ENCODE data around the gene TPGS1.

Gene TPGS1

DNA sequence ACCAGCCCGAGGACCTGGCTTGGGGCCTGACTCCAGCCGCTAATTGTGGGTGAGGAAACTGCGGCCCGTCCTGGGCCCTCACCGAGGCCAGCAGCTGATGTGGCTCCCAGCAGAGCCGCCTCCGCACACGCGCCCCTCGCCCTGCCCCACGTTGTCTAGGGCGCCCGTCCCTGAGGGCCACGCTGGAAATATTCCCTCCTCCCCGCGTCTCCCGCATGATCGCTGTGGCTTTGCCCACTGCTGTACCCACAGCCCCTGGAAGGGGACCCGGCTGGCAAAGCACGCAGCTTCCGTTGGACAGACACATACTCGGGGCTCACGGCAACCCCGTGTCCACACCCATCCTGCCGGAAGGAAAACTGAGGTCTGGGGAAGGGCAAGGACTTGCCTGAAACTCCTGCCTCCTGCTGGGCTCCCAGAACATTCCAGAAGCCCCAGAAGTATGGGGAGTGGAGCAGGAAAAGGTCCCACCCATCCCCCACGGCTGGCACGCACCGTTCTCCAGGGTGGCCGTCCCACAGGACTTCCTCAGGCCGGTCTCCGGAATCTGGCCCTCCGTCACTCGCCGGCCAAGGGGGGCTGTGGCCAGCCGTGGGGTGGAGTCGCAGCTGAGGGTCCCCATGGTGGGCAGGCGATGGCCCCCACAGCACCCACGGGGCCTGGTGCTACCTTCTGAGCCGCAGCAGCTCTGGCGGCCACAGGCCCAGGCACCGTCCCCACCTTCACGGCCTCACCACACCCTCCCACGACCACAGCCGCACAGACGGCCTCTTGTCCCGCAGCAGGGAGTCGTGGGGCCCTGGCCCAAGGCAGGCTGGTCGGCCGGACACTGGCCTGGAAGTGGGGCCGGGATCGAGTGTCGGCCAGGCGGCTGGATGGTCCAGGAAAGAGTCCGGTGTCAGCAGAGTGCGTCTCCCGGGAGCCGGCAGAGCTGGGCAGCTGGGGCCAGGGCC is 32.9 kb upstream of the TPGS1 start:
- Histone ChIP-seq H3K4me1 (ENCODE audit: control insufficient read depth in 1 of 2, insufficient read depth in 2 of 2, low read length in 2 of 2) (no peaks in the 10 kb centered on the region), H2AFZ (ENCODE audit: insufficient read depth, low read length, poor library complexity) (no peak overlapping the region), H2AK5ac (ENCODE audit: low read length) (no peak overlapping the region), H3K27me3 (ENCODE audit: insufficient read depth, low read length) (no peaks in the 10 kb centered on the region), H2BK12ac (ENCODE audit: low read length) (no peak overlapping the region), H3K14ac (ENCODE audit: low read length) (no peak overlapping the region), H2BK120ac (ENCODE audit: insufficient read depth, low read length, poor library complexity) (no peak overlapping the region), H3K4ac (ENCODE audit: low read depth, low read length) (no peak overlapping the region), H3K4me3 (ENCODE audit: low read depth, low read length) (no peak overlapping the region), H3K18ac (ENCODE audit: low read length) (no peak overlapping the region), H3K27ac (ENCODE audit: low read depth, low read length) (no peak overlapping the region), H4K8ac (ENCODE audit: low read depth, low read length) (no peak overlapping the region), H3K79me2 (ENCODE audit: control insufficient read depth, insufficient read depth, low read length, poor library complexity) (no peaks in the 10 kb centered on the region), H3K9ac (ENCODE audit: low read length) (peak overlapping the region; percentile 7), H3K4me2 (ENCODE audit: low read length) (no peak overlapping the region), H3K9me3 (ENCODE audit: insufficient read depth, low read depth, low read length) (peaks cover 1% of the 10 kb centered on the region), H4K91ac (ENCODE audit: low read depth, low read length) (no peak overlapping the region), H2BK5ac (ENCODE audit: low read depth, low read length, poor library complexity) (no peak overlapping the region), H4K12ac (ENCODE audit: low read depth, low read length) (no peak overlapping the region), H3K36me3 (ENCODE audit: control insufficient read depth in 1 of 2, insufficient read depth in 2 of 2, low read length in 2 of 2) (no peaks in the 10 kb centered on the region), H3K23ac (ENCODE audit: low read length) (no peak overlapping the region), H3K79me1 (ENCODE audit: low read length) (no peaks in the 10 kb centered on the region)
- no CpG with 5 or more reads among the region's 57 CpGs for WGBS (ENCODE audit: extremely low coverage, insufficient coverage, insufficient read length)
- DNase-seq = no peak

DNA sequence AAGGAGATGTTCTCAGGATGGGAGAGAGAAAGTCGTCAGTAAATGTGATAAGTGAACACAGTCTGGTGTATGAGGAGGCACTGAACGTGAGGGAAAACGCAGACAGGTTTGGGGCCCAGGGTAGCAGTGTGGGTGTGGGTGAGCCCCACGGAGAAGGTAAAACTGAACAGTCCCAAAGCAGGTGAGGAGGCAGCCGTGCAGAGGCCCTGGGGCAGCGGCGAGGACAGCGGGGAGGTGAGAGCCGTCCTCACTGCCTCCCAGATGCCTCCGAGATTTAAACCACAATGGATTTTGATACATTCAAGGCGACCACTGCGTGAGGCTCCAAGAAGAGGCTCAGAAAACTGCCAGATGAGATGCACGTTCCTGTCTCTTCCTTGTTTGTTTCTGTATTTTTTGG is 31.9 kb upstream of the TPGS1 start:
- H3K4me2 ChIP-seq (ENCODE audit: low read length) = no peak overlapping the region
- H4K8ac ChIP-seq (ENCODE audit: low read depth, low read length) = no peak overlapping the region
- no peak overlapping the region for H3K4ac ChIP-seq (ENCODE audit: low read depth, low read length)
- H3K27ac ChIP-seq (ENCODE audit: low read depth, low read length) = no peak overlapping the region
- no peak overlapping the region for H3K23ac ChIP-seq (ENCODE audit: low read length)
- H3K14ac ChIP-seq (ENCODE audit: low read length) = no peak overlapping the region
- H2BK12ac ChIP-seq (ENCODE audit: low read length) = no peak overlapping the region
- H3K79me1 ChIP-seq (ENCODE audit: low read length) = no peaks in the 10 kb centered on the region
- no peak overlapping the region for H2BK120ac ChIP-seq (ENCODE audit: insufficient read depth, low read length, poor library complexity)
- H2BK5ac ChIP-seq (ENCODE audit: low read depth, low read length, poor library complexity) = no peak overlapping the region
- no peak overlapping the region for H2AK5ac ChIP-seq (ENCODE audit: low read length)
- no peak overlapping the region for H2AFZ ChIP-seq (ENCODE audit: insufficient read depth, low read length, poor library complexity)
- H3K9me3 ChIP-seq (ENCODE audit: insufficient read depth, low read depth, low read length) = peaks cover 1% of the 10 kb centered on the region
- no peak overlapping the region for H3K18ac ChIP-seq (ENCODE audit: low read length)
- H3K36me3 ChIP-seq (ENCODE audit: control insufficient read depth in 1 of 2, insufficient read depth in 2 of 2, low read length in 2 of 2) = no peaks in the 10 kb centered on the region
- H3K4me1 ChIP-seq (ENCODE audit: control insufficient read depth in 1 of 2, insufficient read depth in 2 of 2, low read length in 2 of 2) = no peaks in the 10 kb centered on the region
- H3K79me2 ChIP-seq (ENCODE audit: control insufficient read depth, insufficient read depth, low read length, poor library complexity) = no peaks in the 10 kb centered on the region
- no peak overlapping the region for H4K12ac ChIP-seq (ENCODE audit: low read depth, low read length)
- H3K9ac ChIP-seq (ENCODE audit: low read length) = no peak overlapping the region
- no peak for DNase-seq
- no peak overlapping the region for H4K91ac ChIP-seq (ENCODE audit: low read depth, low read length)
- H3K4me3 ChIP-seq (ENCODE audit: low read depth, low read length) = no peak overlapping the region
- no CpG with 5 or more reads among the region's 13 CpGs for WGBS (ENCODE audit: extremely low coverage, insufficient coverage, insufficient read length)
- no peaks in the 10 kb centered on the region for H3K27me3 ChIP-seq (ENCODE audit: insufficient read depth, low read length)

GRCh38 chr19:478236-478903 is 28.9 kb upstream of the TPGS1 start:
- Histone ChIP-seq H4K91ac (ENCODE audit: low read depth, low read length) (no peak overlapping the region), H2AFZ (ENCODE audit: insufficient read depth, low read length, poor library complexity) (no peak overlapping the region), H2BK5ac (ENCODE audit: low read depth, low read length, poor library complexity) (no peak overlapping the region), H3K27me3 (ENCODE audit: insufficient read depth, low read length) (no peaks in the 10 kb centered on the region), H3K14ac (ENCODE audit: low read length) (no peak overlapping the region), H3K79me2 (ENCODE audit: control insufficient read depth, insufficient read depth, low read length, poor library complexity) (no peaks in the 10 kb centered on the region), H2BK12ac (ENCODE audit: low read length) (no peak overlapping the region), H3K4me3 (ENCODE audit: low read depth, low read length) (no peak overlapping the region), H2BK120ac (ENCODE audit: insufficient read depth, low read length, poor library complexity) (no peak overlapping the region), H4K12ac (ENCODE audit: low read depth, low read length) (no peak overlapping the region), H3K36me3 (ENCODE audit: control insufficient read depth in 1 of 2, insufficient read depth in 2 of 2, low read length in 2 of 2) (no peaks in the 10 kb centered on the region), H3K18ac (ENCODE audit: low read length) (no peak overlapping the region), H3K23ac (ENCODE audit: low read length) (no peak overlapping the region), H3K79me1 (ENCODE audit: low read length) (no peaks in the 10 kb centered on the region), H3K4me2 (ENCODE audit: low read length) (no peak overlapping the region), H3K27ac (ENCODE audit: low read depth, low read length) (no peak overlapping the region), H3K9ac (ENCODE audit: low read length) (no peak overlapping the region), H3K9me3 (ENCODE audit: insufficient read depth, low read depth, low read length) (peaks cover 4% of the 10 kb centered on the region), H3K4ac (ENCODE audit: low read depth, low read length) (no peak overlapping the region), H2AK5ac (ENCODE audit: low read length) (no peak overlapping the region), H3K4me1 (ENCODE audit: control insufficient read depth in 1 of 2, insufficient read depth in 2 of 2, low read length in 2 of 2) (no peaks in the 10 kb centered on the region), H4K8ac (ENCODE audit: low read depth, low read length) (no peak overlapping the region)
- no peak for DNase-seq
- no CpG with 5 or more reads among the region's 26 CpGs for WGBS (ENCODE audit: extremely low coverage, insufficient coverage, insufficient read length)

GRCh38 chr19:478976-479375 is 28.3 kb upstream of the TPGS1 start:
- Histone ChIP-seq H3K4me1 (ENCODE audit: control insufficient read depth in 1 of 2, insufficient read depth in 2 of 2, low read length in 2 of 2) (no peaks in the 10 kb centered on the region), H3K9me3 (ENCODE audit: insufficient read depth, low read depth, low read length) (peaks cover 4% of the 10 kb centered on the region), H3K23ac (ENCODE audit: low read length) (no peak overlapping the region), H4K12ac (ENCODE audit: low read depth, low read length) (no peak overlapping the region), H3K14ac (ENCODE audit: low read length) (no peak overlapping the region), H2BK5ac (ENCODE audit: low read depth, low read length, poor library complexity) (no peak overlapping the region), H4K8ac (ENCODE audit: low read depth, low read length) (no peak overlapping the region), H2AFZ (ENCODE audit: insufficient read depth, low read length, poor library complexity) (no peak overlapping the region), H3K79me2 (ENCODE audit: control insufficient read depth, insufficient read depth, low read length, poor library complexity) (no peaks in the 10 kb centered on the region), H2BK120ac (ENCODE audit: insufficient read depth, low read length, poor library complexity) (no peak overlapping the region), H4K91ac (ENCODE audit: low read depth, low read length) (no peak overlapping the region), H3K4me3 (ENCODE audit: low read depth, low read length) (no peak overlapping the region), H3K27me3 (ENCODE audit: insufficient read depth, low read length) (no peaks in the 10 kb centered on the region), H2AK5ac (ENCODE audit: low read length) (no peak overlapping the region), H3K18ac (ENCODE audit: low read length) (no peak overlapping the region), H3K27ac (ENCODE audit: low read depth, low read length) (no peak overlapping the region), H3K4me2 (ENCODE audit: low read length) (no peak overlapping the region), H3K4ac (ENCODE audit: low read depth, low read length) (no peak overlapping the region), H3K9ac (ENCODE audit: low read length) (no peak overlapping the region), H3K36me3 (ENCODE audit: control insufficient read depth in 1 of 2, insufficient read depth in 2 of 2, low read length in 2 of 2) (no peaks in the 10 kb centered on the region), H3K79me1 (ENCODE audit: low read length) (no peaks in the 10 kb centered on the region), H2BK12ac (ENCODE audit: low read length) (no peak overlapping the region)
- no peak for DNase-seq
- WGBS (ENCODE audit: extremely low coverage, insufficient coverage, insufficient read length) = no CpG with 5 or more reads among the region's 14 CpGs
